Cardiac fibroblast (primary cell): ENCODE measurements around the gene GARIN5A.

Experiments
- DNase-seq, 2 donors: peaks; one replicate each; pipeline versions ENCODE4 v3.0.0 to v3.0.0-alpha.2; 2010; ENCODE audit warnings: low read depth in 2 of 2
- H3K4me3 ChIP-seq, 2 donors: replicated peaks in 1 of 2; 1 replicate in 1 of 2; 2 replicates in 1 of 2; pipeline ENCODE4 v1.5.1; 2011; ENCODE audit warnings: low read depth in 2 of 2, low read length in 2 of 2, mild to moderate bottlenecking in 2 of 2, moderate library complexity in 1 of 2
- CTCF ChIP-seq: IDR thresholded peaks from one replicate; pipeline ENCODE4 v1.5.1; 2011; ENCODE audit warnings: low read depth, mild to moderate bottlenecking, low read length, inconsistent platforms

GARIN5A gene

DNA sequence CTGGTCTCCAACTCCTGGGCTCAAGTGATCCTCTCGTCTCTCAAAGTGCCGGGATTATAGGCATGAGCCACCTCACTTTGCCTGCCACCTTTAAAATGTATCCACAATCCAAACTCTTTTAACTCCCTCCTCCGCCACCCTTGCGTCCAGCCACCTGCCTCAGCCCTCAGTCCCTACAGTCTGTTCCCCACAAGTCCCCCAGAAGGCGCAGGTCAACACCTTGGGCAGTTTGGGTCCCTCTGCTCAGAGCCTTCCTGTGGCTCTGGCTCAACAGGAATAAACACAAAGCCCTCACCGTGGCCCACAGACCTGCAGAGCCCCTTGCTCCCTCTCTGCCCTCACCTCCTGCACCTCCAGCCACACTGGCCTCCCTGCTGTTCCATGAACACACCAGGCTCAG, 7.8 kb downstream of the GARIN5A start:
- no peak for TF ChIP-seq CTCF
- H3K4me3 ChIP-seq: no peak overlapping the region
- DNase-seq: no peak

- H3K4me3 ChIP-seq: no peak overlapping the region
- DNase-seq: no peak
- TF ChIP-seq CTCF: no peak
These were observed 9.1 kb downstream of the GARIN5A start for GRCh38 chr19:50467566-50467965.

GRCh38 chr19:50466706-50467039, 10.0 kb downstream of the GARIN5A start:
- TF ChIP-seq CTCF: no peak
- no peak overlapping the region for H3K4me3 ChIP-seq
- no peak for DNase-seq

GRCh38 chr19:50465986-50466705, 10.5 kb downstream of the GARIN5A start:
- no peak overlapping the region for H3K4me3 ChIP-seq
- TF ChIP-seq CTCF: peak; percentile 24
- no peak for DNase-seq

DNA sequence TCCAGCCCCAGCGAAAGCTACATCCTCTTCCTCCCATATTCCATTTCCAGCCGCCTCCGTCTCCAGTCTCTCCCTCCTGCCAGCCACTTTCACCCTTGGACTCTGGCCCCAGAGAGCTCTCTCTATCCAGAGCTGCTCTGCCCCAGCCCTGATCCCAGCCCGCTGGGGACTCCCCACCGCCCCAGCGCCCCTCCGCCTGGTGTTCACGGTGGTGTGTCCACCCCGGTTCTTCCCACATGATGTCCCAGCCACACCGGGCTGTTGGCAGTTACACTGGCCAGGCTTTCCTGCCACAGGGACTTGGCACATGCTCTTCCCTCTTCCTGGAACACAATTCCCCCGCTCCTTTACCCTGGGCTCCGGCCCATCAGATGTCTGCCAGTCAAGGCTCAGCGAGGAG, 11.6 kb downstream of the GARIN5A start:
- H3K4me3 ChIP-seq: no peak overlapping the region
- no peak for DNase-seq
- no peak for TF ChIP-seq CTCF

- no peak overlapping the region for H3K4me3 ChIP-seq
- no peak for TF ChIP-seq CTCF
- DNase-seq: no peak
These were observed 12.3 kb downstream of the GARIN5A start for GRCh38 chr19:50464348-50464747.

DNA sequence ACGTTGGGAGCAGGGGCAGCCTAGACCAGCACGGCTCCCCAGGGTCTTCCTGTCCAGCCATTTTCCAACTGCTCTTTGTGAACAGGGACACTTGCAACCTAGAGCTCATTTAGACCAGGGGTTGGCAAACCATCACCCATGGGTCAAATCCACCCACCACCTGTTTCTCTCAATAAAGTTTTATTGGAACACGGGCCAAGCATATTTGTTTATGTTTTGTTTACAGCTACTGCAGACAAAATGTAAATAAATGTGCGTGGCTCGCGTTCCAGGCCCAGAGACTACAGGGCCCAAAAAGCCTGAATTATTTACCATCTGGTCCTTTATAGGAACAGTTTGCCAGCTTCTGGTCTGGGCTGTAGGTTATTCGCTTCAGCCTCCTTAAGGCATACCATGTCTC, 13.7 kb downstream of the GARIN5A start:
- DNase-seq: no peak
- H3K4me3 ChIP-seq: no peak overlapping the region
- no peak for TF ChIP-seq CTCF
